Putamen (tissue), 1 donor: ENCODE results near the gene CLASP1.
"Not testable (repeated sequence)": the region's sequence is repeated elsewhere in the genome, so short reads cannot be mapped to it uniquely, and the experiment has no call there.

ENCODE experiments used
- DNase-seq: peaks from one replicate; pipeline ENCODE4 v3.0.0-alpha.2; 2016; ENCODE audit warnings: low spot score

CLASP1 gene

GRCh38 chr2:121649149-121649595 is at the start of gene CLASP1:
Gene CLASP1, minus strand, starts transcription at chr2:121649462. Its CDS starts 43,567 bp downstream, at chr2:121605895.
- no peak for DNase-seq

GRCh38 chr2:121698318-121698930 is 49.2 kb upstream of the CLASP1 start:
- DNase-seq, result no peak

GRCh38 chr2:121697108-121697631 is 47.9 kb upstream of the CLASP1 start:
- DNase-seq, result no peak

DNA sequence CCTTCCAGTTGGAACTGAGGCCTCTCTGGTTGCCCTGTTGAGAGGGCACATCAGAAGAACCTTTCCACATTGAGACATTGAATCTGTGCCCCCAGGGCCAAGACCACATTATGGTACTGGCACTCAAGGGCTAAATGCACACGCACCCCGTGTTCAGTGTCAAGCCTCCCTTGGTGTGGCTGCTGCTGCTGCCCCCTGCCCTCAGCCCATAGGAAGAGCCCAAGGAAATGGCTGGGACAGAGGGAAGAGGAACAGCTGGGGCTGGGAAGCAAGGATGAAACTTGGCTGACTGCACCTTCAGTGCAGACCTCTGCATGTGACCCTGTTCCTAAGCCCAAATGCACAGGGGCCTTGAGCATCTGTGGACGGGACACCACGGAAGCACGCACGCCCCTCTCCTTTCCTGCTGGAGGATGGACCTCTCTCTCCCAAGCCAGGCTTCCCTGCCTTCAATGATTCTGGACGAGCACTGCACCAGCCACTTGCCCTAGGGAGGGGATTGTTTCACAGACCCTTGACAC is 47.2 kb upstream of the CLASP1 start:
- DNase-seq, result no peak

- no peak for DNase-seq
Observed at GRCh38 chr2:121695171-121695451, 45.8 kb upstream of the CLASP1 start.

GRCh38 chr2:121694398-121695170 is 45.3 kb upstream of the CLASP1 start:
- no peak for DNase-seq

DNA sequence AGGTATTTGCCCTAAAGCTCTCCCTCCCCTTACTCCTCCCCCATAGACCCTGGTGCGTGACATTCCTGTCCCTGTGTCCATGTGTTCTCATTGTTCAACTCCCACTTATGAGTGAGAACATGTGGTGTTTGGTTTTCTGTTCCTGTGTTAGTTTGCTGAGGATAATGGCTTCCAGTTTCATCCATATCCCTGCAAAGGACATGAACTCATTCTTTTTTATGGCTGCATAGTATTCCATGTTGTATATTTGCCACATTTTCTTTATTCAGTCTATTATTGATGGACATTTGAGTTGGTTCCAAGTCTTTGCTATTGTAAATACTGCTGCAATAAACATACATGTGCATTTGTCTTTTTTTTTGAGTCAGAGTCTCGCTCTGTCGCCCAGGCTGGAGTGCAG is 41.3 kb upstream of the CLASP1 start:
- DNase-seq, result not testable (repeated sequence)

- DNase-seq, result no peak
Observed at GRCh38 chr2:121690095-121690494, 40.8 kb upstream of the CLASP1 start.

GRCh38 chr2:121689356-121689755 is 40.1 kb upstream of the CLASP1 start:
- DNase-seq, result no peak

GRCh38 chr2:121688820-121689219 is 39.6 kb upstream of the CLASP1 start:
- no peak for DNase-seq

DNA sequence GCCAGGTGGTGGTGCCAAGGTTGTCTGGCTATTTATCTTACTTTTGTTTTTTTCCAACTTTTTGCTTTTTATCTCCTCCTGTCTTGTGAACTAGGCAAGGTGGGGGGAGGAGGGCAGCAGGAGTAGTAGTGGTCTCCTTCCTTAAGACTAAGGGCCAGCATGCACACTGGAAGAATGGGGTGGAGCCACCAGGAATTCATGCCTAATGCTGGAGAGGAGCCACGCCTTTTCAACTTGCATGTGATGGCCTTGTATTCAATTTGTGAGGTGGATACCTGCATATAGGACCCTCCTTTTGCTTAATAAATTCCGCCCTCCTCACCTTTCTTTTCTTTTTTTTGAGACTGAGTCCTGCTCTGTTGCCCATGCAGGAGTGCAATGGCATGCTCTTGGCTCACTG is 37.6 kb upstream of the CLASP1 start:
- no peak for DNase-seq

GRCh38 chr2:121686218-121686617 is 37.0 kb upstream of the CLASP1 start:
- no peak for DNase-seq

GRCh38 chr2:121682396-121683298 is 33.4 kb upstream of the CLASP1 start:
- DNase-seq, result no peak

GRCh38 chr2:121677855-121678254 is 28.6 kb upstream of the CLASP1 start:
- DNase-seq, result no peak

DNA sequence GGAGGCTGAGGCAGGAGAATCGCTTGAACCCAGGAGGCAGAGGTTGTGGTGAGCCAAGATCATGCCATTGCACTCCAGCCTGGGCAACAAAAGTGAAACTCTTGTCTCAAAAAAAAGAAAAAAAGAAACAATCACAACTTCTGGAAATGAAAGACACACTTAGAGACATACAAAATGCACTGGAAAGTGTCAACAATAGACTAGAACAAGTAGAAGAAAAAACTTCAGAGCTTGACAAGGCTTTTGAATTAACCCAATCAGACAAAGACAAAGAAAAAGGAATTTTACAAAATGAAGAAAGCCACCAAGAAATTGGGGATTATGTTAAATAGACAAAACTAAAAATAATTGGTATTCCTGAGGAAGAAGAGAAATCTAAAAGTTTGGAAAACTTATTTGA is 22.4 kb upstream of the CLASP1 start:
- not testable (repeated sequence) for DNase-seq

- DNase-seq, result no peak
Observed at GRCh38 chr2:121670181-121670580, 20.9 kb upstream of the CLASP1 start.

GRCh38 chr2:121667618-121668017 is 18.4 kb upstream of the CLASP1 start:
- DNase-seq, result no peak

DNA sequence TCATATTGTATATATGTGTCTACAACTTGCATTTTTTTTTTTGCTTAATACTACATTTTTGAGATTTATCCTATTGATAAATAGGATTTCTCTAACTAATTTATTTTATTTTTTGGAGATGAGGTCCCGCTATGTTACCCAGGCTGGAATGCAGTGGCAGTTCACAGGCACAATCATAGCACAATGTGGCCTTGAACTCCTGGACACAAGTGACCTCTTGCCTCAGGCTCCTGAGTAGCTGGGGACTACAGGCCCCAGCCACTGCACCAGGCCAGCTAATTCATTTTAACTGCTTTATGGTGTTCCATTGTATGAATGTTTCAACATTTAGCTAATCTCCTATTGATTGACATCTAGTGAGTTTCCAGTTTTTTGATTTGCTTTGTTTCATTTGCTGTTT is 16.8 kb upstream of the CLASP1 start:
- no peak for DNase-seq

DNA sequence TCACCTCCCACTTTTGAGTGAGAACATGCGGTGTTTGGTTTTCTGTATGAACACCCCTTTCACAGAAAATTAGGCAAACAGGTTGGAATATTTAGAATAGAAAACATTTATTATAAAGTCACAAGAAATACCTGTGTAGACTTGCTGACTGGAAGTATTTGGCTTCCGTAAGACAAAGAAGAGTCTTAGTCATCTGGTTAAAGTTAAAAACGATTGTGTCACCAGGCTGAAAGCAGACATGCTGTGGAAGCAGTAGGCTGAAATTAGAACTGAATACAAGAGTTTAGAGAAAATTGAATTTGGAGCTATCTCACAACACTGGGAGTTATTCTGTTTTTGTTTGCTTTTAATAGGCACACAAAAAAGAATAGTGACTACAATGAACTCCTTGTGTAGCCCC is 16.2 kb upstream of the CLASP1 start:
- DNase-seq, result peak; percentile 16

DNA sequence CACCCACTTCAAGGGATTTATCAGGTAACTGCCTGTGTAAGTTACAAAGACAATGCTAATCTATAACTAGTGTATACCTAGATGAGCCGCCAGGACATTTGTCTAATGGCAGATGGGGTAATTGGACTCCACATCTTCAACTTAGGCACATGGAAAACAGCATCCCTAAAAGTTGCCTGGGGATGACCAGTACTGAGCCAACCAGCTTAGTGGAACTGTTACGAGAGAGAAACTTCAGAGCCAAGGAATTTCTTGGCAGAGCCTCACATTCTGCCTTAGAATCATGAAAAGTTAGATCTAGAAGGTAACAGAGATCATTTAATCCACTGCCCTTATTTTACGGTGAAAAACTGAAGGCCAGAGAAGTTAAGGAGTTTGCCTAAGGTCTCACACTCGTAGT is 15.5 kb upstream of the CLASP1 start:
- no peak for DNase-seq

DNA sequence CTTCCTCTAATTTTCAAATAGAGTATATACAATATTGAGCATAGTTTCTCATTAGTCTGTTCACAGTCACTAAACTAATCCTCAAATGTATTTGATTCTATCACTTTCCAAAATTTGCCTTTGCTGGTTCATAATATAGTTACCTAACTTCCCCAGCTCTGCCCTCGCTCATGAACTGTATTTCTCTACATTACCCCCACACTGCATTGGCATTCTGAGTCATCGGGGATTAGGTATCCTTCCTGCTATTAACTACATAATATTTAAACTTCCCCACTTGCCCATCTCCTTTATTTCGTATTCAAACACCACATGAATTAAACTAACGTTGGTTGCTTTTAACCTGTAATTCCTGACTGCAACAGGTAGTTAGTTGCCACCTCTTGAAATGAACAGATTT is 14.8 kb upstream of the CLASP1 start:
- DNase-seq, result peak; percentile 16

GRCh38 chr2:121663434-121663833 is 14.2 kb upstream of the CLASP1 start:
- DNase-seq, result no peak
